PC-3 (cell line): ENCODE results near the gene FUBP3. TPM values are rescaled to one million over a fixed set of nuclear protein-coding genes. Genes with fewer than 3 reads are reported as not detected.

ENCODE experiments used
- ATAC-seq: fragments of 200-7000 bp; cut with Tn5 transposase; 2 replicates; pipeline ENCODE4 v1.9.1; 2020; ENCODE audit warnings: mild to moderate bottlenecking, moderate library complexity
- BruUV-seq: library from RNA; stranded (reverse); fragments of 400-500 nt; replicated peaks from 2 replicates; lab custom pipeline; 2021; lab: Mats Ljungman, UMichigan
- CTCF ChIA-PET: fragments of 300-600 bp; sonication (Branson Sonifier 250); formaldehyde crosslinking; loops from one replicate; lab custom pipeline; 2022; ENCODE audit warnings: antibody characterized with exemption; lab: Charles Lee
- POLR2A ChIA-PET: fragments of 300-600 bp; sonication (Branson Sonifier 250); formaldehyde crosslinking; loops from one replicate; lab custom pipeline; 2022; ENCODE audit warnings: antibody characterized with exemption; ENCODE audit not compliant: unreplicated experiment; lab: Charles Lee
- DNase-seq: peaks from one replicate; pipeline ENCODE4 v3.0.0-alpha.2; 2015
- H2AFZ ChIP-seq: fragments of 300-600 bp; sonication (generic); 2 replicates; pipeline ENCODE4 v1.6.0; 2016; ENCODE audit warnings: antibody characterized with exemption, low read length
- H3F3A ChIP-seq: fragments of 300-600 bp; sonication (generic); one replicate; pipeline ENCODE4 v1.6.0; 2017; ENCODE audit warnings: antibody characterized with exemption, low read length, control low read depth, mild to moderate bottlenecking; ENCODE audit not compliant: unreplicated experiment
- H3K27ac ChIP-seq: fragments of 300-600 bp; sonication (generic); 2 replicates; pipeline ENCODE4 v1.5.1; 2016; ENCODE audit warnings: mild to moderate bottlenecking, low read length
- H3K27me3 ChIP-seq: fragments of 300-600 bp; sonication (generic); 2 replicates; pipeline ENCODE4 v1.6.1; 2016; ENCODE audit warnings: low read length, mixed read lengths
- H3K36me3 ChIP-seq: fragments of 300-600 bp; sonication (generic); 2 replicates; pipeline ENCODE4 v1.6.1; 2016; ENCODE audit warnings: low read depth, mixed run types, low read length, mixed read lengths
- H3K4me1 ChIP-seq: fragments of 300-600 bp; sonication (generic); 2 replicates; pipeline ENCODE4 v1.5.1; 2016; ENCODE audit warnings: low read length; ENCODE audit not compliant: insufficient read depth
- H3K4me2 ChIP-seq: fragments of 300-600 bp; sonication (generic); 2 replicates; pipeline ENCODE4 v1.6.0; 2016; ENCODE audit warnings: low read length
- H3K4me3 ChIP-seq: fragments of 300-600 bp; sonication (generic); 2 replicates; pipeline ENCODE4 v1.5.1; 2016; ENCODE audit warnings: mild to moderate bottlenecking, low read length, mixed read lengths
- H3K79me2 ChIP-seq: fragments of 300-600 bp; sonication (generic); 2 replicates; pipeline ENCODE4 v1.6.1; 2017; ENCODE audit warnings: low read length, mixed read lengths
- H3K9ac ChIP-seq: fragments of 300-600 bp; sonication (generic); 2 replicates; pipeline ENCODE4 v1.6.0; 2016; ENCODE audit warnings: mild to moderate bottlenecking, low read length
- H3K9me2 ChIP-seq: fragments of 300-600 bp; sonication (generic); replicated peaks from 2 replicates; pipeline ENCODE4 v1.6.1; 2016; ENCODE audit warnings: mixed run types, low read length, mixed read lengths
- H3K9me3 ChIP-seq: fragments of 300-600 bp; sonication (generic); 2 replicates; pipeline ENCODE4 v1.6.1; 2016; ENCODE audit warnings: low read length, mixed read lengths
- H4K20me1 ChIP-seq: fragments of 300-600 bp; sonication (generic); 2 replicates; pipeline ENCODE4 v1.6.1; 2016; ENCODE audit warnings: low read length, mixed read lengths
- EZH2 ChIP-seq: fragments of 300-600 bp; sonication (generic); IDR thresholded peaks from one replicate; pipeline ENCODE4 v1.6.1; 2017; ENCODE audit warnings: antibody characterized with exemption, mild to moderate bottlenecking, low read length; ENCODE audit not compliant: unreplicated experiment
- EZH2phosphoT487 ChIP-seq: fragments of 300-600 bp; sonication (generic); IDR thresholded peaks from 2 replicates; pipeline ENCODE4 v1.6.1; 2018; ENCODE audit warnings: mild to moderate bottlenecking, antibody characterized with exemption, low read length, borderline replicate concordance
- intact Hi-C: fragments of 100-400 bp; cut with micrococcal nuclease; formaldehyde crosslinking; loops from 2 replicates; pipeline ENCODE4 v1.9.0; 2023
- total RNA-seq: library from RNA; depleted of rRNA; stranded (reverse); fragments of >200 nt; gene quantifications from 2 replicates; pipeline ENCODE4 v1.2.3, GENCODE V29; 2014
- TF ChIP-seq, protein P1 (sequence below): fragments of 300-600 bp; sonication (generic); conservative IDR thresholded peaks from 2 replicates; pipeline ENCODE4 v1.5.1; 2017; ENCODE audit warnings: antibody characterized with exemption, low read depth, mild to moderate bottlenecking, low read length

The FUBP3 gene
- total RNA-seq, 1 experiment from 2014 or later = 53.7 TPM

DNA sequence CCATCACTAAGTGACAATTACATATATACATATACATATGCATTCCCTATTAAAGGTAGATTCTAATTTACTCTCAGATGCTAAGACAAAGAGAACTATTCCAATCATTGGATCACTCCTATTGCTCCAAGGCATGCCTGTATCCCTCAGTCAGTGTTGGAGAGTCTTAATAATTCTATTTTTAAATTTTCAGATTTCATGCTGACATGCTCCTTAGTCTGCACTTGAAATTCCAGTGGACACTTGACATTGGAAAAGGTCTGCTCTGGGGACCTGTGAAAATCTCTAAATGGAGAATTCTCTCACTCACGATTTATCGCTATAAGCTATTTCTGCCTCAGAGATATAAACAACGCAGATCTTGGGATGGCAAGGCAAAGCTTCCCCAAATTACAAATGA is 3.9 kb upstream of the FUBP3 start:
- intact Hi-C loops = loop anchor here (5.0 kb wide), 1 partner anchor 113 kb away; no protein-coding TSS in a partner anchor
- TF ChIP-seq, protein P1, sequence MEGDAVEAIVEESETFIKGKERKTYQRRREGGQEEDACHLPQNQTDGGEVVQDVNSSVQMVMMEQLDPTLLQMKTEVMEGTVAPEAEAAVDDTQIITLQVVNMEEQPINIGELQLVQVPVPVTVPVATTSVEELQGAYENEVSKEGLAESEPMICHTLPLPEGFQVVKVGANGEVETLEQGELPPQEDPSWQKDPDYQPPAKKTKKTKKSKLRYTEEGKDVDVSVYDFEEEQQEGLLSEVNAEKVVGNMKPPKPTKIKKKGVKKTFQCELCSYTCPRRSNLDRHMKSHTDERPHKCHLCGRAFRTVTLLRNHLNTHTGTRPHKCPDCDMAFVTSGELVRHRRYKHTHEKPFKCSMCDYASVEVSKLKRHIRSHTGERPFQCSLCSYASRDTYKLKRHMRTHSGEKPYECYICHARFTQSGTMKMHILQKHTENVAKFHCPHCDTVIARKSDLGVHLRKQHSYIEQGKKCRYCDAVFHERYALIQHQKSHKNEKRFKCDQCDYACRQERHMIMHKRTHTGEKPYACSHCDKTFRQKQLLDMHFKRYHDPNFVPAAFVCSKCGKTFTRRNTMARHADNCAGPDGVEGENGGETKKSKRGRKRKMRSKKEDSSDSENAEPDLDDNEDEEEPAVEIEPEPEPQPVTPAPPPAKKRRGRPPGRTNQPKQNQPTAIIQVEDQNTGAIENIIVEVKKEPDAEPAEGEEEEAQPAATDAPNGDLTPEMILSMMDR = no peak
- TF ChIP-seq EZH2 = no peak
- no peak for TF ChIP-seq EZH2phosphoT487

DNA sequence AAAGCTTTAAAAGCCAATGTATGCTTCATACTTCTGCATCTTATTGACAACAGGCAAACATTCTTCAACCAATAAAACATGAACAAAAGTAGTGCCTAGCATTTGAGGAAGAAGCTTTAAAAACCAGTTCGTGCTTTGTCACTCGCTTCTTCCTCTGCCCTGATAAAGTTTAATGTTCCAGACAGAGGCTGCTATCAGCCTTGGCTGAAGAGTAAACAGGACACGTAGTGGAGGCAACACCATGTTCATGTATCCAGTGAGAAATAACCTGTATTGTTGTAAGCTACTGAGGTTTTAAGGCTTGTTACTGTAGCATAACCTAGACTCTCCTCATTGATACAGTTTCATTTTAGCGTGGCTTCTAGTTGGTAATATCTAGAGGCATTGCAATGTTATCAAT is 3.2 kb upstream of the FUBP3 start:
- ChIA-PET POLR2A (interaction anchor here (0.6 kb wide), 1 partner anchor 1842 kb away, joined by 4 read pairs; no protein-coding TSS in a partner anchor), CTCF (no interaction called here)
- Histone ChIP-seq H3K79me2 (peaks cover 22% of the 10 kb centered on the region), H3K27me3 (no peaks in the 10 kb centered on the region), H3K4me3 (no peak overlapping the region), H3K9ac (no peak overlapping the region), H3K36me3 (no peaks in the 10 kb centered on the region; the same call in 1 of the 2 replicates), H4K20me1 (0 out of 2 replicates have a peak, but pooled peaks cover 10% of the 10 kb centered on the region), H3F3A (no peaks in the 10 kb centered on the region), H3K9me2 (no peaks in the 10 kb centered on the region), H3K27ac (no peak overlapping the region), H2AFZ (no peak overlapping the region), H3K9me3 (no peaks in the 10 kb centered on the region), H3K4me1 (peaks cover 15% of the 10 kb centered on the region), H3K4me2 (no peak overlapping the region)
- no TSS peak for BruUV-seq
- intact Hi-C loops = loop anchor here (5.0 kb wide), 1 partner anchor 114 kb away; no protein-coding TSS in a partner anchor
- TF ChIP-seq EZH2phosphoT487 = no peak
- TF ChIP-seq, protein P1 = no peak
- no peak for TF ChIP-seq EZH2
- DNase-seq = no peak
- ATAC-seq = no peak

More for the DNA sequence above, 3.9 kb upstream of the FUBP3 start:
- Histone ChIP-seq H3K4me2 (no peak overlapping the region), H3F3A (no peaks in the 10 kb centered on the region), H4K20me1 (0 out of 2 replicates have a peak, but pooled peaks cover 4% of the 10 kb centered on the region), H3K36me3 (no peaks in the 10 kb centered on the region), H3K79me2 (peaks cover 15% of the 10 kb centered on the region), H3K9ac (no peak overlapping the region), H3K4me1 (peaks cover 9% of the 10 kb centered on the region), H3K27ac (no peak overlapping the region), H3K9me3 (no peaks in the 10 kb centered on the region), H3K4me3 (no peak overlapping the region), H3K27me3 (no peaks in the 10 kb centered on the region), H2AFZ (no peak overlapping the region), H3K9me2 (no peaks in the 10 kb centered on the region)
- ChIA-PET CTCF (no interaction called here), POLR2A (no interaction called here)
- DNase-seq (no peak), ATAC-seq (no peak)
- BruUV-seq = no TSS peak

DNA sequence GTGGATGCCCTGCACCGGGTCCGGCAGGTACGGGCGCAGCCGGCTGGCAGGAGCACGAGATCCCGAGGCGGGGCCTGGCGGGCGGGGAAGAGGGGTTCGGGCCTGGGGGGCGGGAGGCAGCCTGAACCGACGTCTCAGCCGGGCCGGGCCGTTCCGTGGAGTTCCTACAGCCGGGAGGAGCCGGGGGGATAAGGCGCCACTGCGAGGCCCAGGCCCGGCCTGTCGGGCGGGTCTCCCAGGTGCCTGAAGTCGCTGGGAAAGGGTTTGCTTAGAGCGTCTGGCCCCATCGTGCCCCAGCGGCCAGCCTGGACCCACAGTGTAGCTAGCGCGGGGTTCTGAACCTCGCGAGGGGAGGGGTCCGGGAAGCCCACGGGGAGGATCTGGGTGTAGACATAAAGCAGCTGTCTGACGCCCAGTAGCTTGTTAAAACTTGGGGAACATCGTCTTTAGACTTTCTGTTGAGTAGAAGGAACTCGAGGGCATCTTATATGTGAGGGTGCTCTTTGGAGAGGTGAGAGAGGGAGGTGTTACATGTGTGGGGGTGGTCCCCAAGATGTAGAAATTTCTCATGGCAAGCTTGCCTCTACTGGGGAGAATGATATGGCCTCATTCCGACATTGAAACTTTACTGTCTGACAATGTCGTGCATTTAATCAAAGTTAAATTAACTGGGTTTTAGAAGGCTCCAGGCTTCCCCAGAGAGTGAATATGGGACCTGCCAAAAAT is 524 bp downstream of the FUBP3 start:
- Histone ChIP-seq H3K36me3 (no peaks in the 10 kb centered on the region; the same call in 1 of the 2 replicates), H3K27me3 (no peaks in the 10 kb centered on the region), H4K20me1 (0 out of 2 replicates have a peak, but pooled peaks cover 16% of the 10 kb centered on the region), H3K9me3 (no peaks in the 10 kb centered on the region), H3K4me3 (peak overlapping the region; percentile 97), H3K79me2 (peaks cover 55% of the 10 kb centered on the region), H3K27ac (no peak overlapping the region), H3K9me2 (no peaks in the 10 kb centered on the region), H3F3A (no peaks in the 10 kb centered on the region), H3K4me1 (peaks cover 17% of the 10 kb centered on the region), H3K4me2 (peak overlapping the region; percentile 93), H2AFZ (peak overlapping the region; percentile 92; the same call in 1 of the 2 replicates), H3K9ac (peak overlapping the region; percentile 95)
- TF ChIP-seq, protein P1 = no peak
- TF ChIP-seq EZH2 (no peak), EZH2phosphoT487 (no peak)
- DNase-seq (no peak), ATAC-seq (peak; percentile 12)
- CTCF ChIA-PET = no interaction called here
- POLR2A ChIA-PET = interaction anchor here (0.7 kb wide), 2 partner anchors 23 to 451 kb away, joined by 13 to 18 read pairs; no protein-coding TSS in a partner anchor
- intact Hi-C loops = loop anchor here (5.0 kb wide), 1 partner anchor 118 kb away; no protein-coding TSS in a partner anchor
- no TSS peak for BruUV-seq
